Measurements from ENCODE around the gene PRICKLE3. TPM values are rescaled to one million over a fixed set of nuclear protein-coding genes. Genes with fewer than 3 reads are reported as not detected.
A peak's percentile ranks its signal among the peaks of the same experiment; 100 is the strongest.

PRICKLE3 gene
- total RNA-seq, 4 donors from 2014 or later, result 8.1 to 22.4 (median 9.6) TPM

- peak in 1 of 2 donors; percentile 43 for TF ChIP-seq POLR2A (IDR thresholded peaks at IDR 0.05)
- TF ChIP-seq CTCF (IDR thresholded peaks at IDR 0.05), result no peak
- peak within 1 kb of the TSS in 1 of 3 donors; percentile 27 for H3K4me3 ChIP-seq (replicated peaks in 1 of 3)
- peak; percentile 71 to 72 for DNase-seq
- intact Hi-C loops (cut with DNase I), result no loop called here
- H3K27ac ChIP-seq, result peak within 1 kb of the TSS; percentile 91 to 95 (median 93)
- no peaks in the 10 kb centered on the region for H3K9me3 ChIP-seq
- no peaks in the 10 kb centered on the region for H3K36me3 ChIP-seq
- H3K27me3 ChIP-seq, result no peaks in the 10 kb centered on the region
- WGBS, 2 donors, result no CpG with 5 or more reads among the region's 28 CpGs
- H3K4me1 ChIP-seq, result peaks cover 7 to 12% of the 10 kb centered on the region in 2 donors
These were observed 23.6 kb downstream of the PRICKLE3 start, which contains the start of gene MAGIX for GRCh38 chrX:49162620-49163019. Gene MAGIX, plus strand, starts transcription at chrX:49162758. Its CDS starts 132 bp downstream, at chrX:49162890.

- no peak overlapping the region for H3K27ac ChIP-seq
- WGBS, 2 donors, result 89 to 99% methylated on average over 4 to 5 of the region's 5 CpGs
- no peaks in the 10 kb centered on the region for H3K27me3 ChIP-seq
- no peaks in the 10 kb centered on the region for H3K36me3 ChIP-seq
- no peaks in the 10 kb centered on the region for H3K9me3 ChIP-seq
- no peak for TF ChIP-seq CTCF (IDR thresholded peaks at IDR 0.05)
- no peak for TF ChIP-seq POLR2A (IDR thresholded peaks at IDR 0.05)
- intact Hi-C loops (cut with DNase I), result no loop called here
- DNase-seq, result no peak
- peaks cover under 1 to 4% of the 10 kb centered on the region in 2 donors for H3K4me1 ChIP-seq
- H3K4me3 ChIP-seq (replicated peaks in 1 of 3), result no peak overlapping the region
These were observed 24.5 kb downstream of the PRICKLE3 start for GRCh38 chrX:49161632-49162031.

GRCh38 chrX:49160908-49161307 is 25.3 kb downstream of the PRICKLE3 start:
- intact Hi-C loops (cut with DNase I), result no loop called here
- TF ChIP-seq POLR2A (IDR thresholded peaks at IDR 0.05) (no peak), CTCF (IDR thresholded peaks at IDR 0.05) (no peak)
- H3K4me3 ChIP-seq (replicated peaks in 1 of 3), result no peak overlapping the region
- H3K27ac ChIP-seq, result no peak overlapping the region
- H3K9me3 ChIP-seq, result no peaks in the 10 kb centered on the region
- WGBS, 2 donors, result 92 to 100% methylated on average over 2 of the region's 2 CpGs
- no peaks in the 10 kb centered on the region for H3K36me3 ChIP-seq
- no peak for DNase-seq
- no peaks in the 10 kb centered on the region for H3K27me3 ChIP-seq
- H3K4me1 ChIP-seq, result peaks cover 0 to under 1% of the 10 kb centered on the region in 2 donors

GRCh38 chrX:49157194-49157593 is 29.0 kb downstream of the PRICKLE3 start:
- H3K36me3 ChIP-seq, result no peaks in the 10 kb centered on the region
- H3K4me3 ChIP-seq (replicated peaks in 1 of 3), result no peak overlapping the region
- no peaks in the 10 kb centered on the region for H3K4me1 ChIP-seq
- H3K27me3 ChIP-seq, result no peaks in the 10 kb centered on the region
- no peak overlapping the region for H3K27ac ChIP-seq
- TF ChIP-seq CTCF (IDR thresholded peaks at IDR 0.05), result no peak
- TF ChIP-seq POLR2A (IDR thresholded peaks at IDR 0.05), result no peak
- intact Hi-C loops (cut with DNase I), result no loop called here
- H3K9me3 ChIP-seq, result no peaks in the 10 kb centered on the region
- no peak for DNase-seq
- WGBS, 2 donors, result 81% methylated on average over 14 of the region's 25 CpGs; no CpG with 5 or more reads in 1 of the 2 donors

- peak; percentile 88 for DNase-seq
- no peaks in the 10 kb centered on the region for H3K36me3 ChIP-seq
- TF ChIP-seq POLR2A (IDR thresholded peaks at IDR 0.05) (peak in 1 of 2 donors; percentile 73), CTCF (IDR thresholded peaks at IDR 0.05) (peak; percentile 24 to 82 (median 56))
- no peaks in the 10 kb centered on the region for H3K9me3 ChIP-seq
- no peaks in the 10 kb centered on the region for H3K27me3 ChIP-seq
- no peaks in the 10 kb centered on the region for H3K4me1 ChIP-seq
- WGBS, 2 donors, result 4% methylated on average over 9 to 10 of the region's 65 CpGs
- intact Hi-C loops (cut with DNase I), result no loop called here
- peak overlapping the region; percentile 69 to 94 (median 90) for H3K27ac ChIP-seq
- H3K4me3 ChIP-seq (replicated peaks in 1 of 3), result peak overlapping the region in 1 of 3 donors; percentile 36
These were observed 30.0 kb downstream of the PRICKLE3 start for GRCh38 chrX:49155900-49156837.

Data from thyroid gland (tissue), 4 donors.